NOMO-1 treated with DMSO at 0.1 percent for 48 hours (cell line): Measurements from ENCODE around the gene SLC7A9.
"Not testable (repeated sequence)": the region's sequence is repeated elsewhere in the genome, so short reads cannot be mapped to it uniquely, and the experiment has no call there.

ENCODE experiments used
- DNase-seq: peaks from one replicate; lab custom pipeline; 2025; ENCODE audit not compliant: unreplicated experiment; lab: John Stamatoyannopoulos, UW

The SLC7A9 gene

GRCh38 chr19:32885255-32885654, 15.7 kb upstream of the SLC7A9 start:
- not testable (repeated sequence) for DNase-seq

DNA sequence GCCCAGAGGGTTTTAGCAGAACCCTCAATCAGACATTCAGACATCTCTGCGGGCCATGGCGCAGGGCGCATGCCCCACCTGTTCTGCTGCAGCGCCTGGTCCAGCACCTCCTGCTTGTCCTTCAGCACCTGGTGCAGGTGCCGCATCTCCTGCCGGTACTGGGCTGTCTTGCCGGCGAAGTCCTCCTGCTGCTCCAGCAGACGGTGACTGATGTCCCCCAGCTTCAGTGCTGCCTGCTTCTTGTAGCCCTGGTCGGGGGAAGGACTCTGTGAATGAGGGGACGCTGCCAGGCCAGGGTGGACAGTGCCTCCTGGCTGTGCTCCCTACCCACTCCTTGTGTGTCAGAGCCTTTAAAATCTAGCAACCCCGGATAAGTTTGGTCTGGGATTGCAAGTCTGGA, 12.2 kb upstream of the SLC7A9 start:
- DNase-seq, result no peak

GRCh38 chr19:32880622-32881021, 11.1 kb upstream of the SLC7A9 start:
- DNase-seq, result no peak

- no peak for DNase-seq
Measured at GRCh38 chr19:32879741-32880140, 10.2 kb upstream of the SLC7A9 start.

DNA sequence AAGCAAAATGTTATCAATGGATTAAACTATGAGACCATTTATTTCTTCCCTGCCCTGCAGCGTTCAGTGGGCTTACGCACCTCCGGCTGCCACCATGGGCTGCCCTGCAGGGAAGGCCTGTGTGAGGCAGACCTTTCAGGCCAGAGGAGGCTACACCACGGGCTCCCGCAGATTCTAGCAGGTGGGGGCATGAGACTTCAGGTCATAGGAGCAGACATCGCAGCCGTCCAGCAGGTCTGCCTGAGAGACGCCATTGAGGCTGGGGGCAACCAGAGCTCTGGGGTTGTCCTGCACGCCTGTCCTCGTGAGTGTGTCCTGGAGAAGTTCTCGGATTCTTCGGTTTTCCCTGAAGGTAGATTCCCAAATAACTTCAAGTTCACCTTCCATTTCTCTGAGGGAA, 9.4 kb upstream of the SLC7A9 start:
- DNase-seq, result no peak

GRCh38 chr19:32877977-32878745, 8.6 kb upstream of the SLC7A9 start:
- DNase-seq, result no peak

DNA sequence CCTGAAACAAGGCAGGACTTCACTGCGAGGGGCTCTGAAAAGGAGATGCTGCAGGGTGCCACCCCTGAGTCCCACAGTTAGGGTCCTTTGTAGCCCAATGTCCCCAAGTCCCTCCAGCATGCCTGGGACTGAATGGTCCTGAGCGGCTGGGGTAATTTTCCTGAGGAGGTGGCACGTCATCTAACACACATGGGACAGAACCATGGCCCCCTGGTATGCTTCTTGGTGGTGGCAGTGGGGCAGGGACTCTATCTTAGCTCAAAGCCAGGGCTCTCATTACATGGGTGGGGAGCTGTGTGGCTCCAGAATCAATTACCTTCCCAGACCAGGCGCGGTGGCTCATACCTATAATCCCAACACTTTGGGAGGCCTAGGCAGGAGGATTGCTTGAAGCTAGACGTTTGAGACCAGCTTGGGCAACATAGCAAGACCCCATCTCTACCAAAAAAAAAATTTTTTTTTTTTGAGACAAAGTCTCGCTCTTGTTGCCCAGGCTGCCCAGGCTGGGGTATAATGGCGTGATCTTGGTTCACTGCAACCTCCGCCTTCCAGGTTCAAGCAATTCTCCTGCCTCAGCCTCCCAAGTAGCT, 7.9 kb upstream of the SLC7A9 start:
- DNase-seq, result no peak

DNA sequence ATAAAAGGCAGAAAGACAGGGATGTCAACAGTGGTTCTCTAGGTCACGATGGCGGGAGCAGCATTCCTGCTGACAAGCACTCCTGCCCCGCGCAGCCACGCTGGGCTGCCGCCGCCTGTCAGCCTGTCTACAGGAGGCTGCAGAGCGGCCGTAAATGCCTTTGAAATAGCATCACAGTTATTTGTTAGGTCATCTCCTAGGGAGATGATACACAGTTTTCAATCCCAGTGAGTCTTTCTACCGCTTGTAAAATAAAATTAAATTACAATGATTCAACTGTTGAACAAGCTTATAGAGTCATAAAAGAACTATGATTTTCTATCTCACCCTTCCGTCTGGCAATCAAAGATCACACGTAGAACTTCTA, 7.3 kb upstream of the SLC7A9 start:
- no peak for DNase-seq

DNA sequence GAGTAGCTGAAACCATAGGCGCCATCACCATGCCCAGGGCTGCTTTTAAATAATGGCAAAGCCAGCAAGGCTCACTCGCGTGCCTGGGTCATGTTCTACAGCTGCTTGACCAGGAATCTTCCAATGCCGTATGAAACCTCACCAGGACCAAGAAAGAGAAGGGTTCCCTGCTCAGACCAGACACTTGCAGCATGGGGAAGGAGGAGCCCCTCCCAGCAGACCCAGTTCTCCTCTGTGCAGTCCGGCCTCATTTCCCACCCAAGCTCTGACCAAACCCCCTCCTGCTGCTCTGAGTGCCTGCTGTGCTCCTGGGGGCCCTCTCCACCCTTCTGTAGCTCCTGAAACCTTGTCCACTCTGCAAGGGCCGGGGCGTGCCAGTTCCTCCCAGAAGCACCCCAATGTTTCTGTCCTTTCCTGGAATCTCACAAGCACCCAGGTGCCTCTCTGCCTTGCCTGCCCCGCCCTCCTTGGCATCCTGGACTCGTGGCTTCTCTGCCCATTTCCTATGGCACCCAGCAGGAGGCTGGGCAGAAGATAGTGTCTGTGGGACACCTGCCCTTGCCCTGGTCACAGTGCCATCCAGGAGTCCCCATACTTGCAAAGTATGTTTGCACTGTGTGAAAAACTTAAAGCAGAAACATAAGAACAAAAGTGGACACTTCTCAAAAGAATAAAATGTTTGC, 6.8 kb upstream of the SLC7A9 start:
- no peak for DNase-seq

- DNase-seq, result no peak
Measured at GRCh38 chr19:32875428-32875827, 5.9 kb upstream of the SLC7A9 start.

GRCh38 chr19:32874605-32875004, 5.0 kb upstream of the SLC7A9 start:
- no peak for DNase-seq

- DNase-seq, result no peak
Measured at GRCh38 chr19:32873247-32873959, 3.8 kb upstream of the SLC7A9 start.

GRCh38 chr19:32872391-32872790, 2.8 kb upstream of the SLC7A9 start:
- no peak for DNase-seq

DNA sequence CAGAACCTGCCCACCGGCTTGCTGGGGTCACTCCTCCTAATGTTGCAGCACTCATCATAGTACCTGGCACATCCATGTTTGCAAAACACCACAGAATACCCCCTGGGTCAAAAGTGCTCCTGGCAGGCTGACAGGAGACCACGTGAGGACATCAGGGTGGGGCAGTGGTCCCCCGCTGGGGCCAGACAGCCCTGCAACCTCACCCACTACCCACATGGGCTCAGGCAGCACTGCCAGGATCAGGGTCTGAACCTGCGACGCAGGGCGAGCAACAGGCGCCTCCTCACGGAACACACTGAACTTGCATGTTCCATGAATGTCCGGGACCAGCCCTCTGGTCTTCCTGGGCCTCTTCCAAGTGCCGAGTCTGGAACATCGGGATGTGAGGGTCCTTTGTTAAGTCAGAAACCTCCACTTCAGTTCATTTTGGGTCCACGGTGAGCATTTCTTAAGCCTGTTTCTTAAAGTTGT, 1.4 kb upstream of the SLC7A9 start:
- no peak for DNase-seq

GRCh38 chr19:32869966-32870573, 503 bp upstream of the SLC7A9 start:
- DNase-seq, result no peak

DNA sequence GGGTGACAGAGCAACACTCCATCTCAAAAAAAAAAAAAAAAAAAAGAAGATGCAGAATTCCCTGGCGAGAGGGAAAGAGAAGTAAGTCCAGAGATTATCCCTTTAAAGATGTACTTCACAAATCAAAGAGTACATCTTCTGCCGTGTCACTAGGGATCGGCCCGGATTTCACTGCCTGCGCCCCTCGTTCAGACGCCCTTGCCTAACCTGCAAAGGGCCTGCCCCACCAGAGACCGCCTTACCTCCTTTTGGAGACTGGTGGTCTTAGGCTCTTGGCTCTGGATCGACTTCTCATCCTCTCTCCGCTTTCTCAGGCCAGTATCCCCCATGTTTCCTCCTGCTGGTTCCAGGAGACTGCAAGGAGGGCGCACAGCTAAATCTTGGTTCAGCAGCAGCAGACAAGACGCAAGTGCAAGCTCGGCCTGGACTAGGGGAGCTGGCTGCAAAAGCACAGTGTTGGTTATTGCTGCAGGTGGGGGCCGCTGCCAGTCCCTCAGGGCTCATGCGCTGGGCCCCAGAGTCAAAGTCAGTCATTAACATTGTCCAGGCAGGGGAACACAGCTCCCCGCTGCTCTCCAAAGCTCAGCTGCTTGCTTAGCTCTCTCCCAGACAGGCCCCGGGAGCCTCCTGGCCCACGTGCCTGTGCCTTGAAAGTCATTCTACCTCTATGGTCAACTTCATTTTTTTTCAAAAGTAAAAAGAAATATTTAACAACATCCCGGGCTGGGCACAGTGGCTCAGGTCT, 1.2 kb downstream of the SLC7A9 start:
- DNase-seq, result no peak

- DNase-seq, result not testable (repeated sequence)
Measured at GRCh38 chr19:32867436-32867835, 2.1 kb downstream of the SLC7A9 start.

DNA sequence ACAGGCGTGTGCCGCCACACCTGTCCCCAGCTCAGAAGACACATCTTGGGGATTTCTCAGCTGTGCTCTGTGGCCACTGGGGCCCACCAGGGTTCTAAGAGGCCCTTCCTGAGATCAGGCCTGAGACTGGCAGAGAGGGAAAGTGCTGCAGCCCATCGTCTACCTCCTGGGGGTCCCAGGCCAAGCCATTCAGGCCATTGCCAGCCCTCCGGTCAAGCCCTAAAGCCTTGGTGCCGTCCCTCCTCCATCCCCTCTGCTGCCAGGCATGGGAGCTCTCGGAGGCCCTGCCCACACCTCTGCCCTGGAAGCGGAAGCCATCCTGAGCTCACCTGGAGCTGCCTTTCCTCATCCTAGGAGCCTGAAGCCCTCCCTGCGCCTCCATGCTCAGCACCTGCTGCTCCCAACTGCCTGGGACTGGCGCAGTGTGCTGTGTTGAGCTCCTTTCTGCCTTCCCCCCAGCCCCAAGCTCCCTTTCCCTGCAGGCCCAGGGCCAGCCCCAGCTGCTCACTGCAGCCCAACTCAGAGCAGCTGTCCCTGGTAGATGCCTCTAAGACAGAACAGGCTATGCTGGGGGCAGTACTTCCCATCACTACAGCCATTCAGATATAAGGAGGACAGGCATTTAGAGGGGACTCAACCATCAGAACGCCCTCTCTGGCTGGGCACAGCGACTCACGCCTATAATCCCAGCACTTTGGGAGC, 2.9 kb downstream of the SLC7A9 start:
- DNase-seq, result no peak

DNA sequence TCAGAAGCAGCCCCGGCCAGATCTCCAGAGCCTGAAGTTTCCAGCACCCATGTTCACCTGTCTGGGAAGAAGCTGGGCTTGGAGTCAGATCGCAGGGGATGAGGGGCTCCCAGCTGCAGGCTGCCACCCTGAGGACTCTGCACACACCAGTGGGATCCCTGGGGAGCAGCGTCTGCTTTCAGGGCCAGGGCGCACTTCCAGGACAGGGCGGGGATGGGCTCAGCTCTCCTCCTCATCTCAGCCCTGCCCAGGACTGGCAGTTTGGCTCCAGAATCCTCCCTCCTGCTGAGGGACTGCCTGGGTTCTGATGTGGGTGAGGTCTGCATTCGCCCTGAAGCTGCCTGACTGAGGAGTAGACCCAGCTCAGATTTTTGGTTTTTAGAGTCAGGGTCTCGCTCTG, 3.5 kb downstream of the SLC7A9 start:
- no peak for DNase-seq

DNA sequence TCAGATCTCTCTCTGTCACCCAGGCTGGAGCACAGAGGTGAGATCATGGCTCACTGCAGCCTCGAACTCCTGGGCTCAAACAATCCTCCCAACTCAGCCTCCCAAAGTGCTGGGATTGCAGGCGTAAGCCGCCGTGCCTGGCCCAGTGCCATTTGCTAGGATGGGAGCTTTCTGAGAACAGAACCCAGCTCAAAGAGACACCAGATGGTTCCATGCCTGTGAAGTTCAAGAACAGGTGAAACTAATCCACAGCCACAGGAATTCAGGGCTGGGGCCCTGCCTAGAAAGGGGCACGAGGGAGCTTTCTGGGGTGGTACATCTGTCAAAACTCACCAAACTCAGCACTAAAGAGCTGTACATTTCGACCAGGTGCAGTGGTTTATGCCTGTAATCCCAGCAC, 4.2 kb downstream of the SLC7A9 start:
- DNase-seq, result no peak
